Measurements from ENCODE around the gene SLC5A3. TPM values are rescaled to one million over a fixed set of nuclear protein-coding genes. Genes with fewer than 3 reads are reported as not detected.

SLC5A3 gene
- polyA plus RNA-seq, 1 donor from 2014 or later: 18.2 TPM

GRCh38 chr21:34110594-34111202, 37.3 kb downstream of the SLC5A3 start:
- no peaks in the 10 kb centered on the region for H4K20me1 ChIP-seq (ENCODE audit: insufficient read depth)
- H3K27ac ChIP-seq (ENCODE audit: low read length): no peak overlapping the region
- TF ChIP-seq REST (IDR thresholded peaks at IDR 0.05; ENCODE audit: borderline replicate concordance) (no peak), EP300 (conservative IDR thresholded peaks at IDR 0.05; ENCODE audit: poor library complexity, severe bottlenecking) (no peak), CTCF (IDR thresholded peaks at IDR 0.05; ENCODE audit: poor library complexity, severe bottlenecking) (no peak)
- H2AFZ ChIP-seq (ENCODE audit: low read depth, low read length): no peak overlapping the region
- no peaks in the 10 kb centered on the region for H3K9me3 ChIP-seq (ENCODE audit: low read length)
- H3K9me2 ChIP-seq (ENCODE audit: insufficient read depth, low read length): no peaks in the 10 kb centered on the region
- H3F3A ChIP-seq (ENCODE audit: insufficient read depth, low read length, poor library complexity, severe bottlenecking): peaks cover 6% of the 10 kb centered on the region
- H3K36me3 ChIP-seq (ENCODE audit: insufficient read depth, low read length): no peaks in the 10 kb centered on the region
- peaks cover 5% of the 10 kb centered on the region for H3K79me2 ChIP-seq (replicated peaks; ENCODE audit: insufficient read depth, low read length)
- no peak overlapping the region for H3K4me3 ChIP-seq (ENCODE audit: low read length)
- H3K4me2 ChIP-seq (ENCODE audit: low read length): no peak overlapping the region
- no peak overlapping the region for H3K9ac ChIP-seq (ENCODE audit: low read length)
- H3K27me3 ChIP-seq (ENCODE audit: insufficient read depth, low read depth, low read length): no peaks in the 10 kb centered on the region

DNA sequence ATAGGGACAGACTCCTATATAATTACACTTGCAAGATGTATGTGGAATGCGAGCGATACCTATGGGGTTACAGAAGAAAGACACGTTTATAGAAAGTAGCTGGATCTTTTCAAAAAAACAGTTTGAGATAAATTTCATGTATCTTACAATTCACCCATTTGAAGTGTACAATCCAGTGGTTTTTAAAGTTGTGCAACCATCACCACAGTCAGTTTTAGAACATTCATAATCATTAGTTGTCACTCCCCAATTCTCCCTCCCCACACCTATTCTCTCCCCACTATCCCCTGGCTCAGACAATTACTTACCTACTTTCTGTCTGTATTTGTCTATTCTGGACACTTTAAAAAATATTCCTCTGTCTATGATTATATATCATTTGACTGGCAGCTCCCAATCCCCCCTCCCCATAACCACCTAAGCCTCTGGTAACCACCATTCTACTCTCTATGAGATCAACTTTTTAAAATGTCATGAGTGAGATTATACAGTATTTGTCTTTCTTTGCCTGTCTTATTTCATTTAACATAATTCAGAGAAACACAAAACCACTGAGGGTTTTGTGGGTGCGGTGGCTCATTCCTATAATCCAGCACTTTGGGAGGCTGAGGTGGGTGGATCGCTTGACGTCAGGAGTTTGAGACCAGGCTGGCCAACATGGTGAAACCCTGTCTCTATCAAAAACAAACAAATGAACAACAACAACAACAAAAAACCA, 39.1 kb downstream of the SLC5A3 start:
- no peak overlapping the region for H3K4me2 ChIP-seq (ENCODE audit: low read length)
- H3K79me2 ChIP-seq (replicated peaks; ENCODE audit: insufficient read depth, low read length): peaks cover 5% of the 10 kb centered on the region
- peaks cover 6% of the 10 kb centered on the region for H3F3A ChIP-seq (ENCODE audit: insufficient read depth, low read length, poor library complexity, severe bottlenecking)
- H3K27me3 ChIP-seq (ENCODE audit: insufficient read depth, low read depth, low read length): no peaks in the 10 kb centered on the region
- H3K9me2 ChIP-seq (ENCODE audit: insufficient read depth, low read length): no peaks in the 10 kb centered on the region
- H2AFZ ChIP-seq (ENCODE audit: low read depth, low read length): no peak overlapping the region
- H3K9me3 ChIP-seq (ENCODE audit: low read length): no peaks in the 10 kb centered on the region
- H3K4me3 ChIP-seq (ENCODE audit: low read length): no peak overlapping the region
- no peak overlapping the region for H3K9ac ChIP-seq (ENCODE audit: low read length)
- peak overlapping the region; percentile 84 for H3K27ac ChIP-seq (ENCODE audit: low read length)
- no peaks in the 10 kb centered on the region for H4K20me1 ChIP-seq (ENCODE audit: insufficient read depth)
- no peak for TF ChIP-seq EZH2 (IDR thresholded peaks at IDR 0.05; ENCODE audit: borderline replicate concordance, insufficient read depth, low read length, poor library complexity, severe bottlenecking)
- no peak for TF ChIP-seq RAD21 (conservative IDR thresholded peaks at IDR 0.05)
- no peak for TF ChIP-seq REST (IDR thresholded peaks at IDR 0.05; ENCODE audit: borderline replicate concordance)
- no peak for TF ChIP-seq SMC3 (conservative IDR thresholded peaks at IDR 0.05; ENCODE audit: poor library complexity)
- no peaks in the 10 kb centered on the region for H3K36me3 ChIP-seq (ENCODE audit: insufficient read depth, low read length)

Measured in neural cell (in vitro differentiated cells).